Epithelial cell of esophagus (primary cell): ENCODE results near the gene BRPF1.
A peak's percentile ranks its signal among the peaks of the same experiment; 100 is the strongest.

Experiments
- DNase-seq: peaks from one replicate; pipeline ENCODE4 v3.0.0; 2010; ENCODE audit warnings: low read depth
- H3K4me3 ChIP-seq: 2 replicates; pipeline ENCODE4 v1.5.1; 2011; ENCODE audit warnings: mild to moderate bottlenecking, low read length, control low read depth
- CTCF ChIP-seq: IDR thresholded peaks from 2 replicates; pipeline ENCODE4 v1.5.1; 2011; ENCODE audit warnings: low read depth, mild to moderate bottlenecking, low read length, control low read depth, inconsistent platforms; ENCODE audit not compliant: insufficient read depth; ENCODE audit errors: missing control alignments

The BRPF1 gene

GRCh38 chr3:9780910-9781309 lies 49.4 kb downstream of the BRPF1 start:
- TF ChIP-seq CTCF, result no peak
- DNase-seq, result no peak
- H3K4me3 ChIP-seq, result no peak overlapping the region

- TF ChIP-seq CTCF, result no peak
- no peak overlapping the region for H3K4me3 ChIP-seq
- DNase-seq, result no peak
Observed at GRCh38 chr3:9781551-9781950, 50.0 kb downstream of the BRPF1 start.

GRCh38 chr3:9781978-9782603 lies 50.6 kb downstream of the BRPF1 start:
- no peak for TF ChIP-seq CTCF
- no peak overlapping the region for H3K4me3 ChIP-seq
- peak; percentile 72 for DNase-seq

GRCh38 chr3:9782770-9783169 lies 51.2 kb downstream of the BRPF1 start:
- TF ChIP-seq CTCF, result peak; percentile 12
- DNase-seq, result no peak

GRCh38 chr3:9783954-9784353 lies 52.4 kb downstream of the BRPF1 start:
- TF ChIP-seq CTCF, result no peak
- no peak for DNase-seq
- H3K4me3 ChIP-seq, result no peak overlapping the region

More at GRCh38 chr3:9782770-9783169, 51.2 kb downstream of the BRPF1 start:
- no peak overlapping the region for H3K4me3 ChIP-seq

- TF ChIP-seq CTCF, result no peak
- no peak overlapping the region for H3K4me3 ChIP-seq
- no peak for DNase-seq
Observed at GRCh38 chr3:9784965-9785364, 53.4 kb downstream of the BRPF1 start.

GRCh38 chr3:9785602-9786001 lies 54.1 kb downstream of the BRPF1 start:
- no peak for TF ChIP-seq CTCF
- DNase-seq, result no peak
- H3K4me3 ChIP-seq, result no peak overlapping the region
